HEK293 (cell line): ENCODE measurements around the gene COA6.
"Not testable (repeated sequence)": the region's sequence is repeated elsewhere in the genome, so short reads cannot be mapped to it uniquely, and the experiment has no call there.

Experiments
- CTCF ChIA-PET: fragments of 350-600 bp; formaldehyde crosslinking; extraction: SDS; loops from one replicate; lab custom pipeline; 2021; ENCODE audit warnings: antibody characterized with exemption; lab: Yijun Ruan, JAX
- POLR2A ChIA-PET: fragments of 300-600 bp; formaldehyde crosslinking; extraction: SDS; loops from one replicate; lab custom pipeline; 2020; ENCODE audit warnings: antibody characterized with exemption, inconsistent platforms; lab: Yijun Ruan, JAX
- H3K27ac ChIP-seq: fragments of 200-500 bp; sonication (Bioruptor generic); 2 replicates; pipeline ENCODE4 v1.5.1; 2014; ENCODE audit warnings: low read depth, low read length, control low read depth, inconsistent platforms; ENCODE audit errors: extremely low read depth
- H3K36me3 ChIP-seq, 2 experiments: fragments of 200-500 bp in 1 of 2; sonication (Bioruptor generic) in 1 of 2; 1 replicate in 1 of 2; 2 replicates in 1 of 2; pipeline ENCODE4 v1.5.1; 2014 to 2017; ENCODE audit warnings: inconsistent platforms in 2 of 2, low read length in 2 of 2; ENCODE audit not compliant: control insufficient read depth in 2 of 2, insufficient read depth in 1 of 2
- H3K4me1 ChIP-seq: fragments of 200-500 bp; sonication (Bioruptor generic); 2 replicates; pipeline ENCODE4 v1.5.1; 2014; ENCODE audit warnings: mild to moderate bottlenecking, low read length, inconsistent platforms; ENCODE audit not compliant: control insufficient read depth, insufficient read depth
- H3K4me3 ChIP-seq: 2 replicates; pipeline ENCODE4 v1.5.1; 2011; ENCODE audit warnings: low read depth, mild to moderate bottlenecking, control low read depth, low read length, moderate library complexity
- H3K9me3 ChIP-seq: fragments of 200-500 bp; sonication (Bioruptor generic); 2 replicates; pipeline ENCODE4 v1.5.1; 2014; ENCODE audit warnings: low read depth, low read length, inconsistent platforms; ENCODE audit not compliant: control insufficient read depth, insufficient read depth
- HIC1 ChIP-seq: fragments of 450-650 bp; formaldehyde crosslinking; IDR thresholded peaks from 2 replicates; pipeline ENCODE4 v1.5.1; 2016; ENCODE audit warnings: missing biosample characterization, missing genetic modification characterization
- MYNN ChIP-seq: fragments of 450-650 bp; formaldehyde crosslinking; IDR thresholded peaks from 2 replicates; pipeline ENCODE4 v1.5.1; 2016; ENCODE audit warnings: missing biosample characterization, missing genetic modification characterization, borderline replicate concordance
- SCRT2 ChIP-seq: fragments of 450-650 bp; formaldehyde crosslinking; IDR thresholded peaks from 2 replicates; pipeline ENCODE4 v1.5.1; 2016; ENCODE audit warnings: missing biosample characterization, missing genetic modification characterization
- SP2 ChIP-seq: fragments of 450-650 bp; formaldehyde crosslinking; IDR thresholded peaks from 2 replicates; pipeline ENCODE4 v1.5.1; 2016; ENCODE audit warnings: missing biosample characterization, missing genetic modification characterization
- TRIM28 ChIP-seq: IDR thresholded peaks from 2 replicates; pipeline ENCODE4 v1.6.1; 2011; ENCODE audit warnings: low read length, control low read depth, borderline replicate concordance
- ZBTB11 ChIP-seq: fragments of 450-650 bp; formaldehyde crosslinking; conservative IDR thresholded peaks from 2 replicates; pipeline ENCODE4 v1.5.1; 2016; ENCODE audit warnings: low read depth, missing biosample characterization, missing genetic modification characterization
- ZBTB26 ChIP-seq: fragments of 450-650 bp; formaldehyde crosslinking; optimal IDR thresholded peaks from 2 replicates; pipeline ENCODE3; 2016; ENCODE audit warnings: missing biosample characterization, mild to moderate bottlenecking, missing genetic modification characterization
- ZBTB49 ChIP-seq: fragments of 450-650 bp; formaldehyde crosslinking; IDR thresholded peaks from 2 replicates; pipeline ENCODE4 v1.5.1; 2016; ENCODE audit warnings: missing biosample characterization, missing genetic modification characterization, low read depth
- ZEB2 ChIP-seq: fragments of 450-650 bp; formaldehyde crosslinking; IDR thresholded peaks from 2 replicates; pipeline ENCODE4 v1.5.1; 2016; ENCODE audit warnings: missing biosample characterization, missing genetic modification characterization
- ZFHX2 ChIP-seq: fragments of 450-650 bp; formaldehyde crosslinking; conservative IDR thresholded peaks from 2 replicates; pipeline ENCODE4 v1.5.1; 2016; ENCODE audit warnings: missing biosample characterization, missing genetic modification characterization
- ZNF146 ChIP-seq: fragments of 450-650 bp; formaldehyde crosslinking; IDR thresholded peaks from 2 replicates; pipeline ENCODE4 v1.5.1; 2016; ENCODE audit warnings: missing biosample characterization, missing genetic modification characterization
- ZNF335 ChIP-seq: fragments of 450-650 bp; formaldehyde crosslinking; conservative IDR thresholded peaks from 2 replicates; pipeline ENCODE4 v1.5.1; 2016; ENCODE audit warnings: missing biosample characterization, missing genetic modification characterization
- ZNF366 ChIP-seq: fragments of 450-650 bp; formaldehyde crosslinking; conservative IDR thresholded peaks from 2 replicates; pipeline ENCODE4 v1.5.1; 2016; ENCODE audit warnings: missing biosample characterization, missing genetic modification characterization
- ZNF391 ChIP-seq: fragments of 450-650 bp; formaldehyde crosslinking; IDR thresholded peaks from 2 replicates; pipeline ENCODE4 v1.5.1; 2016; ENCODE audit warnings: low read depth, missing biosample characterization, missing genetic modification characterization, borderline replicate concordance
- ZNF518A ChIP-seq: fragments of 450-650 bp; formaldehyde crosslinking; conservative IDR thresholded peaks from 2 replicates; pipeline ENCODE4 v1.5.1; 2016; ENCODE audit warnings: low read depth, missing biosample characterization, missing genetic modification characterization
- ZNF654 ChIP-seq: fragments of 450-650 bp; formaldehyde crosslinking; IDR thresholded peaks from 2 replicates; pipeline ENCODE4 v1.5.1; 2016; ENCODE audit warnings: low read depth, missing biosample characterization, missing genetic modification characterization
- ZNF677 ChIP-seq: fragments of 450-650 bp; IDR thresholded peaks from 2 replicates; pipeline ENCODE4 v1.5.0; 2018; ENCODE audit warnings: missing biosample characterization, mild to moderate bottlenecking, missing genetic modification characterization, moderate library complexity
- ZNF830 ChIP-seq: fragments of 450-650 bp; IDR thresholded peaks from 2 replicates; pipeline ENCODE4 v1.5.0; 2018; ENCODE audit warnings: missing biosample characterization, missing genetic modification characterization, low read depth, mild to moderate bottlenecking, moderate library complexity

The COA6 gene

GRCh38 chr1:234356615-234357269 is 16.5 kb upstream of the COA6 start:
- H3K4me1 ChIP-seq, H3K27ac ChIP-seq, H3K36me3 ChIP-seq, H3K9me3 ChIP-seq: not testable (repeated sequence)
- ChIA-PET POLR2A (interaction anchor here (0.9 to 2.9 kb wide), 2 partner anchors 17 to 68 kb away, joined by 3 to 13 read pairs; partner anchors contain the start of gene COA6), CTCF (interaction anchor here (0.7 to 0.8 kb wide), 2 partner anchors 599 to 883 kb away, joined by 3 to 4 read pairs; no protein-coding TSS in a partner anchor)
- TF ChIP-seq ZBTB26 (tag by site-specific recombination) (peak; percentile 28), ZNF518A (tag by site-specific recombination) (peak; percentile 74), ZEB2 (peak; percentile 31; the same call in 1 of the 2 replicates), SCRT2 (tag by site-specific recombination) (peak; percentile 56), ZFHX2 (tag by site-specific recombination) (peak; percentile 40; the same call in 1 of the 2 replicates), ZBTB11 (peak; percentile 57; the same call in 1 of the 2 replicates), SP2 (peak; percentile 35; the same call in 1 of the 2 replicates), ZNF335 (peak; percentile 66)
- peak overlapping the region; percentile 57 for H3K4me3 ChIP-seq

- Histone ChIP-seq H3K27ac (no peak overlapping the region), H3K36me3 (no peaks in the 10 kb centered on the region), H3K9me3 (no peaks in the 10 kb centered on the region), H3K4me3 (no peak overlapping the region), H3K4me1 (no peaks in the 10 kb centered on the region)
- ChIA-PET POLR2A (no interaction called here), CTCF (interaction anchor here (0.6 to 1.1 kb wide), 3 partner anchors 18 to 598 kb away, joined by 3 to 4 read pairs (median 4); no protein-coding TSS in a partner anchor)
- TF ChIP-seq HIC1 (tag by site-specific recombination) (no peak), MYNN (tag by site-specific recombination) (no peak), ZNF146 (tag by site-specific recombination) (no peak), ZNF830 (tag by site-specific recombination) (no peak), ZNF391 (tag by site-specific recombination) (no peak), ZBTB49 (no peak), ZNF366 (no peak), ZNF654 (tag by site-specific recombination) (no peak), ZNF677 (tag by site-specific recombination) (no peak), TRIM28 (no peak)
These were observed 15.4 kb upstream of the COA6 start for GRCh38 chr1:234357831-234358230.
